ENCODE measurements around the gene EXOG.
A peak's percentile ranks its signal among the peaks of the same experiment; 100 is the strongest.

EXOG gene

GRCh38 chr3:38473229-38473628 lies 22.9 kb upstream of the EXOG start:
- no peak for DNase-seq

- no peak for DNase-seq
These were observed 21.1 kb upstream of the EXOG start for GRCh38 chr3:38474928-38475605.

- no peak for DNase-seq
These were observed 20.4 kb upstream of the EXOG start for GRCh38 chr3:38475716-38476115.

- no peak for DNase-seq
These were observed 19.9 kb upstream of the EXOG start for GRCh38 chr3:38476157-38476756.

GRCh38 chr3:38477057-38477820 lies 18.9 kb upstream of the EXOG start:
- no peak for DNase-seq

- no peak for DNase-seq
These were observed 18.2 kb upstream of the EXOG start for GRCh38 chr3:38477839-38478450.

- DNase-seq, result no peak
These were observed 17.2 kb upstream of the EXOG start for GRCh38 chr3:38478901-38479300.

GRCh38 chr3:38479431-38480092 lies 16.6 kb upstream of the EXOG start:
- DNase-seq, result peak; percentile 27 to 35

- no peak for DNase-seq
These were observed 16.1 kb upstream of the EXOG start for GRCh38 chr3:38480093-38480445.

- no peak for DNase-seq
These were observed 15.2 kb upstream of the EXOG start for GRCh38 chr3:38480930-38481329.

- DNase-seq, result no peak
These were observed 13.2 kb upstream of the EXOG start for GRCh38 chr3:38482951-38483350.

- no peak for DNase-seq
These were observed 8.8 kb upstream of the EXOG start for GRCh38 chr3:38487323-38487722.

- no peak for DNase-seq
These were observed 7.2 kb upstream of the EXOG start for GRCh38 chr3:38488949-38489348.

GRCh38 chr3:38489766-38490165 lies 6.4 kb upstream of the EXOG start:
- no peak for DNase-seq

- DNase-seq, result no peak
These were observed 5.7 kb upstream of the EXOG start for GRCh38 chr3:38490281-38491030.

GRCh38 chr3:38491215-38491614 lies 4.9 kb upstream of the EXOG start:
- no peak for DNase-seq

GRCh38 chr3:38493031-38493430 lies 3.1 kb upstream of the EXOG start:
- DNase-seq, result no peak

GRCh38 chr3:38497031-38497430 lies 891 bp downstream of the EXOG start:
- DNase-seq, result no peak

GRCh38 chr3:38500688-38501417 lies 4.7 kb downstream of the EXOG start:
- no peak for DNase-seq

GRCh38 chr3:38507120-38507519 lies 11.0 kb downstream of the EXOG start:
- DNase-seq, result no peak

- no peak for DNase-seq
These were observed 13.6 kb downstream of the EXOG start for GRCh38 chr3:38509732-38510131.

GRCh38 chr3:38510631-38511030 lies 14.5 kb downstream of the EXOG start:
- DNase-seq, result no peak
